Fibroblast of lung (primary cell): ENCODE results near the gene MCF2L2. TPM values are rescaled to one million over a fixed set of nuclear protein-coding genes. Genes with fewer than 3 reads are reported as not detected.

Experiments used
- DNase-seq, 2 donors: peaks; one replicate each; pipeline versions ENCODE4 v3.0.0 to v3.0.0-alpha.2; 2010; ENCODE audit warnings: low read depth in 2 of 2
- H2AFZ ChIP-seq: 2 replicates; pipeline ENCODE4 v1.5.1; 2012; ENCODE audit warnings: low read length, control low read depth, inconsistent platforms
- H3K27ac ChIP-seq: 2 replicates; pipeline ENCODE4 v1.5.1; 2011; ENCODE audit warnings: low read length, control low read depth; ENCODE audit not compliant: insufficient read depth
- H3K27me3 ChIP-seq: 2 replicates; pipeline ENCODE4 v1.5.1; 2011; ENCODE audit warnings: mild to moderate bottlenecking, low read length; ENCODE audit not compliant: control insufficient read depth, insufficient read depth
- H3K36me3 ChIP-seq: 2 replicates; pipeline ENCODE4 v1.5.1; 2011; ENCODE audit warnings: low read length; ENCODE audit not compliant: control insufficient read depth, insufficient read depth
- H3K4me1 ChIP-seq: 2 replicates; pipeline ENCODE4 v1.5.1; 2011; ENCODE audit warnings: low read length; ENCODE audit not compliant: control insufficient read depth, insufficient read depth; ENCODE audit errors: extremely low read depth
- H3K4me2 ChIP-seq: 2 replicates; pipeline ENCODE4 v1.5.1; 2011; ENCODE audit warnings: low read length, control low read depth; ENCODE audit not compliant: insufficient read depth; ENCODE audit errors: extremely low read depth
- H3K4me3 ChIP-seq, 4 experiments: fragments of 200-600 bp in 1 of 4; sonication (generic) in 1 of 4; replicated peaks in 1 of 4; 2 replicates each; pipeline ENCODE4 v1.5.1; 2011 to 2016; ENCODE audit warnings: low read length in 4 of 4, low read depth in 3 of 4, mild to moderate bottlenecking in 3 of 4, control low read depth in 2 of 4, inconsistent platforms in 1 of 4, mixed read lengths in 1 of 4; ENCODE audit not compliant: insufficient read depth in 1 of 4; ENCODE audit errors: control extremely low read depth in 1 of 4
- H3K79me2 ChIP-seq: 2 replicates; pipeline ENCODE4 v1.5.1; 2012; ENCODE audit warnings: mild to moderate bottlenecking, low read length, inconsistent platforms; ENCODE audit not compliant: control insufficient read depth, insufficient read depth
- H3K9ac ChIP-seq: 2 replicates; pipeline ENCODE4 v1.5.1; 2011; ENCODE audit warnings: mild to moderate bottlenecking, low read length, control low read depth; ENCODE audit not compliant: insufficient read depth
- H3K9me3 ChIP-seq: 2 replicates; pipeline ENCODE4 v1.5.1; 2012; ENCODE audit warnings: low read depth, low read length; ENCODE audit not compliant: control insufficient read depth, insufficient read depth
- H4K20me1 ChIP-seq: 2 replicates; pipeline ENCODE4 v1.5.1; 2011; ENCODE audit warnings: low read length; ENCODE audit not compliant: control insufficient read depth, insufficient read depth; ENCODE audit errors: extremely low read depth
- EZH2 ChIP-seq: IDR thresholded peaks from 2 replicates; pipeline ENCODE4 v1.5.1; 2012; ENCODE audit warnings: low read length, control low read depth, mild to moderate bottlenecking; ENCODE audit errors: missing control alignments
- polyA plus RNA-seq, 2 donors: library from polyadenylated mRNA; depleted of rRNA in 1 of 2; stranded (reverse) in 1 of 2; unstranded in 1 of 2; fragments of >200 nt; gene quantifications; 2 replicates each; pipeline ENCODE4 v1.2.1, GENCODE V29; 2011 to 2012; ENCODE audit warnings: missing spikeins in 1 of 2
- total RNA-seq: library from RNA; depleted of rRNA; stranded (reverse); fragments of >200 nt; gene quantifications from 2 replicates; pipeline ENCODE4 v1.2.1, GENCODE V29; 2014
- TF ChIP-seq, protein P1 (sequence below), 2 donors: IDR thresholded peaks in 1 of 2; conservative IDR thresholded peaks in 1 of 2; 1 replicate in 1 of 2; 2 replicates in 1 of 2; pipeline ENCODE4 v1.5.1; 2011 to 2012; ENCODE audit warnings: low read length in 2 of 2, control low read depth in 1 of 2, inconsistent platforms in 1 of 2, low read depth in 1 of 2, mild to moderate bottlenecking in 1 of 2

The MCF2L2 gene
- total and polyA plus RNA-seq, 2 donors (not counting 1 experiment from before 2014, with no cell fraction given) = under 0.01 to 0.08 TPM

DNA sequence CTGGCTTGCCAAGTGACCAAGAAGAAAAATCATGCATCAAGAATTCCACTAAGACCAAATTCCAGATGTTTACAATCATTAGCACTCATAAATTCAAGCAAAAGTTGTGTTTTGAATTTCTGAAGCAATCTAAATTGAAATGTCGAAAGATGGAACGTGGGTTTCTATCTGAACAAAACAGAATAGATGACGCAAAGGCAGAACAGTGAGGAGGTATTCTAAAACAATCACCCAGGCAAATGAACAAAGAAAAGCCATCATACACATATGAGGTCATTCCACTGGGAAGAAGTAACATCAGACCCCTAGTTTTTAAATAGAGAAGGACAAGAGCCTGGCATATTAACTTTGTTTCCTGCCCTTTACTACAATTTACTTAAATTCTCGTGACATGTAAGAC, 58.0 kb downstream of the MCF2L2 start:
- H3K79me2 ChIP-seq = no peaks in the 10 kb centered on the region
- TF ChIP-seq, protein P1, sequence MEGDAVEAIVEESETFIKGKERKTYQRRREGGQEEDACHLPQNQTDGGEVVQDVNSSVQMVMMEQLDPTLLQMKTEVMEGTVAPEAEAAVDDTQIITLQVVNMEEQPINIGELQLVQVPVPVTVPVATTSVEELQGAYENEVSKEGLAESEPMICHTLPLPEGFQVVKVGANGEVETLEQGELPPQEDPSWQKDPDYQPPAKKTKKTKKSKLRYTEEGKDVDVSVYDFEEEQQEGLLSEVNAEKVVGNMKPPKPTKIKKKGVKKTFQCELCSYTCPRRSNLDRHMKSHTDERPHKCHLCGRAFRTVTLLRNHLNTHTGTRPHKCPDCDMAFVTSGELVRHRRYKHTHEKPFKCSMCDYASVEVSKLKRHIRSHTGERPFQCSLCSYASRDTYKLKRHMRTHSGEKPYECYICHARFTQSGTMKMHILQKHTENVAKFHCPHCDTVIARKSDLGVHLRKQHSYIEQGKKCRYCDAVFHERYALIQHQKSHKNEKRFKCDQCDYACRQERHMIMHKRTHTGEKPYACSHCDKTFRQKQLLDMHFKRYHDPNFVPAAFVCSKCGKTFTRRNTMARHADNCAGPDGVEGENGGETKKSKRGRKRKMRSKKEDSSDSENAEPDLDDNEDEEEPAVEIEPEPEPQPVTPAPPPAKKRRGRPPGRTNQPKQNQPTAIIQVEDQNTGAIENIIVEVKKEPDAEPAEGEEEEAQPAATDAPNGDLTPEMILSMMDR (conservative IDR thresholded peaks at IDR 0.05 in 1 of 2, IDR thresholded peaks at IDR 0.05 in 1 of 2; ENCODE audit: low read depth in 1 of 2, low read length in 2 of 2) = no peak
- no peak for TF ChIP-seq EZH2
- H3K4me1 ChIP-seq = peaks cover 3% of the 10 kb centered on the region
- no peaks in the 10 kb centered on the region for H3K36me3 ChIP-seq
- peak in 1 of 2 donors; percentile 97 for DNase-seq
- no peaks in the 10 kb centered on the region for H3K27me3 ChIP-seq
- no peak overlapping the region for H3K9ac ChIP-seq
- no peak overlapping the region for H2AFZ ChIP-seq
- H4K20me1 ChIP-seq = no peaks in the 10 kb centered on the region
- H3K9me3 ChIP-seq = no peaks in the 10 kb centered on the region
- peak overlapping the region; percentile 45 for H3K27ac ChIP-seq
- H3K4me3 ChIP-seq = no peak overlapping the region
- H3K4me2 ChIP-seq = no peak overlapping the region

GRCh38 chr3:183369627-183370026, 58.8 kb downstream of the MCF2L2 start:
- TF ChIP-seq, protein P1 (conservative IDR thresholded peaks at IDR 0.05 in 1 of 2, IDR thresholded peaks at IDR 0.05 in 1 of 2; ENCODE audit: low read depth in 1 of 2, low read length in 2 of 2) = no peak
- TF ChIP-seq EZH2 = no peak
- Histone ChIP-seq H3K4me2 (no peak overlapping the region), H2AFZ (no peak overlapping the region), H3K4me3 (no peak overlapping the region), H4K20me1 (no peaks in the 10 kb centered on the region), H3K36me3 (no peaks in the 10 kb centered on the region), H3K4me1 (peaks cover 3% of the 10 kb centered on the region), H3K27me3 (no peaks in the 10 kb centered on the region), H3K79me2 (no peaks in the 10 kb centered on the region), H3K27ac (no peak overlapping the region), H3K9ac (no peak overlapping the region), H3K9me3 (no peaks in the 10 kb centered on the region)
- DNase-seq = peak in 1 of 2 donors; percentile 63

GRCh38 chr3:183369117-183369516, 59.3 kb downstream of the MCF2L2 start:
- H3K27ac ChIP-seq = no peak overlapping the region
- no peak overlapping the region for H2AFZ ChIP-seq
- no peak for DNase-seq
- H3K27me3 ChIP-seq = no peaks in the 10 kb centered on the region
- H4K20me1 ChIP-seq = no peaks in the 10 kb centered on the region
- H3K36me3 ChIP-seq = no peaks in the 10 kb centered on the region
- no peak overlapping the region for H3K4me2 ChIP-seq
- H3K4me1 ChIP-seq = peaks cover 3% of the 10 kb centered on the region
- TF ChIP-seq, protein P1 (conservative IDR thresholded peaks at IDR 0.05 in 1 of 2, IDR thresholded peaks at IDR 0.05 in 1 of 2; ENCODE audit: low read depth in 1 of 2, low read length in 2 of 2) = no peak
- no peak for TF ChIP-seq EZH2
- no peaks in the 10 kb centered on the region for H3K9me3 ChIP-seq
- H3K9ac ChIP-seq = no peak overlapping the region
- H3K4me3 ChIP-seq = no peak overlapping the region
- no peaks in the 10 kb centered on the region for H3K79me2 ChIP-seq
